C1 segment of cervical spinal cord (tissue), 14 donors: ENCODE measurements around the gene ZNF506.
A peak's percentile ranks its signal among the peaks of the same experiment; 100 is the strongest.
"Not testable (repeated sequence)": the region's sequence is repeated elsewhere in the genome, so short reads cannot be mapped to it uniquely, and the experiment has no call there.

Source experiments
- DNase-seq, 14 donors: peaks; one replicate each; lab custom pipeline; 2025; lab: John Stamatoyannopoulos, UW

The ZNF506 gene

GRCh38 chr19:19781791-19782190, 39.8 kb downstream of the ZNF506 start:
- peak in 2 of 14 donors; percentile 0 to 4 for DNase-seq

- no peak for DNase-seq
These were observed 42.9 kb downstream of the ZNF506 start for GRCh38 chr19:19778666-19779065.

GRCh38 chr19:19777692-19778091, 43.9 kb downstream of the ZNF506 start:
- DNase-seq, result no peak

GRCh38 chr19:19776206-19777008, 45.1 kb downstream of the ZNF506 start:
- DNase-seq, result peak; percentile 49 to 100 (median 96)

GRCh38 chr19:19775891-19776205, 45.7 kb downstream of the ZNF506 start:
- DNase-seq, result no peak

- no peak for DNase-seq
These were observed 47.1 kb downstream of the ZNF506 start for GRCh38 chr19:19774354-19775033.

- DNase-seq, result not testable (repeated sequence)
These were observed 49.6 kb downstream of the ZNF506 start for GRCh38 chr19:19771963-19772362.

- not testable (repeated sequence) for DNase-seq
These were observed 51.6 kb downstream of the ZNF506 start for GRCh38 chr19:19769971-19770370.

GRCh38 chr19:19758164-19758563, 63.4 kb downstream of the ZNF506 start:
- DNase-seq, result no peak

- DNase-seq, result no peak
These were observed 68.7 kb downstream of the ZNF506 start for GRCh38 chr19:19752760-19753403.

- no peak for DNase-seq
These were observed 69.7 kb downstream of the ZNF506 start for GRCh38 chr19:19751846-19752245.

- DNase-seq, result no peak
These were observed 70.4 kb downstream of the ZNF506 start for GRCh38 chr19:19750842-19751790.

- no peak for DNase-seq
These were observed 71.4 kb downstream of the ZNF506 start for GRCh38 chr19:19749908-19750841.

GRCh38 chr19:19749117-19749907, 72.2 kb downstream of the ZNF506 start:
- DNase-seq, result no peak

- no peak for DNase-seq
These were observed 73.2 kb downstream of the ZNF506 start for GRCh38 chr19:19748249-19748938.

GRCh38 chr19:19747357-19748220, 74.0 kb downstream of the ZNF506 start:
- no peak for DNase-seq

GRCh38 chr19:19746286-19747213, 75.0 kb downstream of the ZNF506 start:
- DNase-seq, result no peak
